ENCODE data around the gene CHIA.
"Not testable (repeated sequence)": the region's sequence is repeated elsewhere in the genome, so short reads cannot be mapped to it uniquely, and the experiment has no call there.

CHIA gene

GRCh38 chr1:111285879-111286278 is 4.8 kb upstream of the CHIA start:
- no peak for DNase-seq (ENCODE audit: low read depth in 2 of 2)

GRCh38 chr1:111286912-111287311 is 3.7 kb upstream of the CHIA start:
- no peak for DNase-seq (ENCODE audit: low read depth in 2 of 2)

DNA sequence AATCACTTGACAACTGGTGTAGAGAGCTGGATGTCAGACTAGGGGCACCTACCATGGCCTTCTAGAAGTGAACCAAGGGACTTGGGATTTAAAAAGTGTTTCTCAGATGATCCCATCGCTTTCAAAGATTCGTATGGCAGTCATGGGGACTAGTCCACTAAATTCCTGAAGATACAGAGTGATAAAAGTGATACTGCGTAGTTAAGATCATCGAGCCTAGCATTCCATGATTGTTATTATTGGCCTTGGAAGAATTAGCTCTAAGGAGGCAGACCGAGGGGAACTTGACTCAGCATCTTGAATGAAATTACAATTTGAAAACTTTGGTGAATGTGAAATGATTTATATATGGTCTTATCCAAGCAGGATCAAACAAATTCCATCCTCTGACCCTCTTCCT is 1.3 kb upstream of the CHIA start:
- DNase-seq (ENCODE audit: low read depth in 2 of 2), result no peak

- no peak for DNase-seq (ENCODE audit: low read depth in 2 of 2)
Measured at GRCh38 chr1:111290104-111290503, 547 bp upstream of the CHIA start.

- DNase-seq (ENCODE audit: low read depth in 2 of 2), result no peak
Measured at GRCh38 chr1:111294390-111294789, 3.7 kb downstream of the CHIA start.

GRCh38 chr1:111302374-111302773 is 11.7 kb downstream of the CHIA start:
- no peak for DNase-seq (ENCODE audit: low read depth in 2 of 2)

- no peak for DNase-seq (ENCODE audit: low read depth in 2 of 2)
Measured at GRCh38 chr1:111309690-111310089, 19.0 kb downstream of the CHIA start.

DNA sequence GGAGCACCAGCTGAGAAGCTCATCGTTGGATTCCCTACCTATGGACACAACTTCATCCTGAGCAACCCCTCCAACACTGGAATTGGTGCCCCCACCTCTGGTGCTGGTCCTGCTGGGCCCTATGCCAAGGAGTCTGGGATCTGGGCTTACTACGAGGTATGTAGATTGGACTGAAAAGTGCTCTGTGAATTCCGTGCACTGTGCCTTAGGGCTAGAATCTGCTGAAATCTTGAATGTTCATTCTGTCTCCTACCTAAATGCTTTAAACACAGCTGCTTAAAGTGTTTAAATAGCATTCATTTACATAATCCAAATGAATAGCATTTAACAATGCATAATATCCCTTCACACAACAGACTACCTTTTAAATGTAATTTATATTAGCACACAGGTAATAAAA is 27.9 kb downstream of the CHIA start:
- no peak for DNase-seq (ENCODE audit: low read depth in 2 of 2)

- DNase-seq (ENCODE audit: low read depth in 2 of 2), result no peak
Measured at GRCh38 chr1:111320066-111320879, 29.6 kb downstream of the CHIA start.

DNA sequence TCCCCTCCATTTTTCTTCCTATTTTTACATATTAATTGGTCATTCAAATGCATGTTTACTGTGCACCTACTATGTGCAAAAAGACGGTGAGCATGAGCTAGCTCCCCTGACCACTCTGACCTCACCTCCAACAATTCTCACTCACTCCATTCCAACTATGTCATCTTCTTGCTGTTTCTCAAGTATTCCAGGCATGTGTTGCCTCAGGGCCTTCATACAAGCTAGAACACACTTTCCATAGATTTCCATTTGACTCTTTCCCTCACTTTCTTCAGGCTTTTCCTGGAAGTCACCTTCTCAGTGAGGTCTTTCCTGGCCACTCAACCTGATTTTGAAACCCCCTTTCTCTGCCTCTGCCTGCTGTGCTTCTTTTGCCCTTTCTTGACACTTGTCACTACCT is 32.6 kb downstream of the CHIA start:
- no peak for DNase-seq (ENCODE audit: low read depth in 2 of 2)

DNA sequence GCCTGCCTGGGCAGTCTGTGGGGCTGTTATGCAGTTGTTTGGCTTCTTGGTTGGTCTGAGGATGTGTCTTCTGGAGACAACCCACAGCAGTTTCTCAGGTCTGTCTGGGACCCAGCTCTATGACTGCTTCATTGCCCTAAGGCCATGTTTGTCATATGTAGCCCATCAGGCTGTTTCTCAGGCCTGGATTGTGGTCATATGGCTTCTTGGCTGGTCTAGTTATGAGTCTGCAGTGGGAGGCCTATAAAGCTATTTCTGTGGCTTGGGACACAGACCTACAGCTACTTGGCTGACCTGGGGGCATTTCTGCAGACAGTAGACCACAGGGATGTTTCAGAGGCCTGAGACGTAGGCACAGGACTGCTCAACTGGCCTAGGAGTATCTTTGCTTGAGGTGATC is 41.5 kb downstream of the CHIA start:
- DNase-seq (ENCODE audit: low read depth in 2 of 2), result no peak

GRCh38 chr1:111334169-111334568 is 43.5 kb downstream of the CHIA start:
- peak in 1 of 2 donors; percentile 26 for DNase-seq (ENCODE audit: low read depth in 2 of 2)

GRCh38 chr1:111335214-111335877 is 44.7 kb downstream of the CHIA start:
- DNase-seq (ENCODE audit: low read depth in 2 of 2), result not testable (repeated sequence)

- DNase-seq (ENCODE audit: low read depth in 2 of 2), result not testable (repeated sequence)
Measured at GRCh38 chr1:111338849-111339248, 48.2 kb downstream of the CHIA start.

GRCh38 chr1:111346089-111346885 is 55.6 kb downstream of the CHIA start:
- DNase-seq (ENCODE audit: low read depth in 2 of 2), result peak; percentile 58 to 64

DNA sequence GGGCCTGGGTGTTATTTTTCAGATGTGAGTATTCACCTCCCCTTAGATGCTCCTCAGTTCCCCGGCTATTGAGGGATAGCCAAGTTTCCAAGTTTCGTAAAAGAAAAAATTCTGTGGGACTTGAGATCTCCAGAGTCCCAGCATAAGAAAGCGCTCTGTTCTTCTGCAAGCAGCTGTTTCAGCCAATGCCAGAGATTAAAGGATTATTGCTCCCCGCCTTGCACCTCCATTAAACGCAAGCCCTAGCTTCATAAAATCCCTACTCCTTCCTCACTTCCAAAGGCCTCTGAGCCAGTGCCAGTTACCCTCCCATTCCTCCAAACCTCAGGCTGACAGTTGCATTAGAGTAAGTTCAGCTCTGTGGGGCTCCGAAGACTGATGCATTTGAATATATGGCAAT is 56.4 kb downstream of the CHIA start:
- DNase-seq (ENCODE audit: low read depth in 2 of 2), result no peak

- DNase-seq (ENCODE audit: low read depth in 2 of 2), result no peak
Measured at GRCh38 chr1:111351700-111352099, 61.0 kb downstream of the CHIA start.

- no peak for DNase-seq (ENCODE audit: low read depth in 2 of 2)
Measured at GRCh38 chr1:111354584-111354983, 63.9 kb downstream of the CHIA start.

- no peak for DNase-seq (ENCODE audit: low read depth in 2 of 2)
Measured at GRCh38 chr1:111358964-111359363, 68.3 kb downstream of the CHIA start.

GRCh38 chr1:111359376-111359775 is 68.7 kb downstream of the CHIA start:
- DNase-seq (ENCODE audit: low read depth in 2 of 2), result no peak

DNA sequence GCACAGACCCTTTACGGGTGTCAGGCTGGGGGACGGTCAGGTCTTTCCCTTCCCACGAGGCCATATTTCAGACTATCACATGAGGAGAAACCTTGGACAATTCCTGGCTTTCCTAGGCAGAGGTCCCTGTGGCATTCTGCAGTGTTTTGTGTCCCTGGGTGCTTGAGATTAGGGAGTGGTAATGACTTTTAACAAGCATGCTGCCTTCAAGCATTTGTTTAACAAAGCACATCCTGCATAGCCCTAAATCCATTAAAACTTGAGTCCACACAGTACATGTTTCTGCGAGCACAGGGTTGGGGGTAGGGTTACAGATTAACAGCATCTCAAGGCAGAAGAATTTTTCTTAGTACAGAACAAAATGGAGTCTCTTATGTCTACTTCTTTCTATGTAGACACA is 69.6 kb downstream of the CHIA start:
- DNase-seq (ENCODE audit: low read depth in 2 of 2), result not testable (repeated sequence)

GRCh38 chr1:111361761-111362160 is 71.1 kb downstream of the CHIA start:
- DNase-seq (ENCODE audit: low read depth in 2 of 2), result no peak

GRCh38 chr1:111364690-111365089 is 74.0 kb downstream of the CHIA start:
- DNase-seq (ENCODE audit: low read depth in 2 of 2), result no peak

All from activated CD8-positive, alpha-beta memory T cell treated with anti-CD3 and anti-CD28 coated beads for 4 hours (primary cell).